Suppressor macrophage treated with lipopolysaccharide for 4 hours (primary cell): ENCODE data around the gene DEPDC7.

Experiments used
- DNase-seq: peaks from one replicate; pipeline ENCODE4 v3.0.0-alpha.2; 2020

The DEPDC7 gene

GRCh38 chr11:33063326-33063881 is 47.7 kb downstream of the DEPDC7 start:
- peak; percentile 63 for DNase-seq

GRCh38 chr11:33064033-33064825 is 48.6 kb downstream of the DEPDC7 start:
- DNase-seq = peak; percentile 60

GRCh38 chr11:33064866-33065265 is 49.2 kb downstream of the DEPDC7 start:
- DNase-seq = no peak

- DNase-seq = peak; percentile 67
These were observed 49.9 kb downstream of the DEPDC7 start for GRCh38 chr11:33065445-33066178.

- no peak for DNase-seq
These were observed 51.6 kb downstream of the DEPDC7 start for GRCh38 chr11:33067294-33067693.

- no peak for DNase-seq
These were observed 53.1 kb downstream of the DEPDC7 start for GRCh38 chr11:33068611-33069340.

- DNase-seq = no peak
These were observed 56.8 kb downstream of the DEPDC7 start for GRCh38 chr11:33072465-33072864.
